Prostate gland (tissue), 2 donors: Measurements from ENCODE around the gene ZNF579.

Source experiments
- POLR2A ChIP-seq: fragments of 450-650 bp; IDR thresholded peaks from one replicate; pipeline ENCODE4 v1.6.1; 2016; ENCODE audit warnings: antibody characterized with exemption, mild to moderate bottlenecking
- TF ChIP-seq, protein P1 (sequence below), 4 experiments: fragments of 200-600 bp in 2 of 4; fragments of 450-650 bp in 2 of 4; sonication (generic) in 2 of 4; IDR thresholded peaks; 1 replicate in 3 of 4; 2 replicates in 1 of 4; pipeline ENCODE4 v1.5.1; 2016 to 2019; ENCODE audit warnings: antibody characterized with exemption in 4 of 4, mild to moderate bottlenecking in 2 of 4, moderate library complexity in 2 of 4

DNA sequence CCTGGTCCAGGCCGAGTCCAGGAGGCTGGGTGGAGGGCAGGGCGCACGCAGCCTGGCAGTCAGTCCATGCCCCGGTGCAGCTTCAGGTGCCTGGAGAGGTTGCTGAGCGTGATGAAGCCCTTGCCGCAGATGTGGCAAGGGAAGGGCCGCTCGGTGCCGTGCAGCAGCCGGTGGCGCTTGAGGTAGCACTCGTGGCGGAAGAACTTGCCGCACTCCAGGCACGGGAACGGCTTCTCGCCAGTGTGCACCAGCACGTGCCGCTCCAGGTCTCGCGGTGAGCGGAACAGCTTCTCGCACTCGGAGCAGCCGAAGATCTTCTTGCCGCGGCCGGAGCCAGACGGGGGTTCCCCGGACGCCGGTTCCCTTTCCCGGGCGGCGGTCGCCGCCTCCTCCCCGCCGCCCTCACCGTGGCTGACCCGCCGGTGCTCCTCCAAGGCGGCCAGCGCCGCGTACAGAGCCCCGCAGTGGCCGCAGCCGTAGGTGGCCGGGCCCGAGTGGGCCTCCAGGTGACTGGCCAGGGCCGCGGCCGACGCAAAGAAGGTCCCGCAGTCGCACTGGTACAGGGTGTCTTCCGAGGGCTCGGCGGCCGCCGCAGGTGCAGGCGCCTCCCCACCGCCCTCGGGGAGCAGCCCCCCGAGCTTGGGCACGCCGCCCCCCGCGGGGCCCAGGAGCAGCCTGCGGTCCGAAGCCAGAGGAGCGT, 11.9 kb upstream of the ZNF579 start:
- TF ChIP-seq POLR2A = no peak
- TF ChIP-seq, protein P1, sequence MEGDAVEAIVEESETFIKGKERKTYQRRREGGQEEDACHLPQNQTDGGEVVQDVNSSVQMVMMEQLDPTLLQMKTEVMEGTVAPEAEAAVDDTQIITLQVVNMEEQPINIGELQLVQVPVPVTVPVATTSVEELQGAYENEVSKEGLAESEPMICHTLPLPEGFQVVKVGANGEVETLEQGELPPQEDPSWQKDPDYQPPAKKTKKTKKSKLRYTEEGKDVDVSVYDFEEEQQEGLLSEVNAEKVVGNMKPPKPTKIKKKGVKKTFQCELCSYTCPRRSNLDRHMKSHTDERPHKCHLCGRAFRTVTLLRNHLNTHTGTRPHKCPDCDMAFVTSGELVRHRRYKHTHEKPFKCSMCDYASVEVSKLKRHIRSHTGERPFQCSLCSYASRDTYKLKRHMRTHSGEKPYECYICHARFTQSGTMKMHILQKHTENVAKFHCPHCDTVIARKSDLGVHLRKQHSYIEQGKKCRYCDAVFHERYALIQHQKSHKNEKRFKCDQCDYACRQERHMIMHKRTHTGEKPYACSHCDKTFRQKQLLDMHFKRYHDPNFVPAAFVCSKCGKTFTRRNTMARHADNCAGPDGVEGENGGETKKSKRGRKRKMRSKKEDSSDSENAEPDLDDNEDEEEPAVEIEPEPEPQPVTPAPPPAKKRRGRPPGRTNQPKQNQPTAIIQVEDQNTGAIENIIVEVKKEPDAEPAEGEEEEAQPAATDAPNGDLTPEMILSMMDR (IDR thresholded peaks at IDR 0.05) = no peak
